Activated T-cell treated with anti-CD3 and anti-CD28 coated beads, Interleukin-2, amount 50 U/mL, for 24 hours (primary cell): Measurements from ENCODE around the gene TEC.

Experiments
- DNase-seq: peaks from one replicate; pipeline ENCODE4 v3.0.0-alpha.2; 2020
- H3K27ac Mint-ChIP-seq: 2 replicates; pipeline ENCODE4 v1.8.0; 2020; ENCODE audit warnings: mild to moderate bottlenecking, mixed read lengths
- H3K27me3 Mint-ChIP-seq: 2 replicates; pipeline ENCODE4 v1.8.0; 2020; ENCODE audit warnings: mixed read lengths
- H3K36me3 Mint-ChIP-seq: 2 replicates; pipeline ENCODE4 v1.8.0; 2020; ENCODE audit warnings: low read depth, mixed read lengths
- H3K4me1 Mint-ChIP-seq: 2 replicates; pipeline ENCODE4 v1.8.0; 2020; ENCODE audit warnings: low read depth, mixed read lengths
- H3K4me3 Mint-ChIP-seq: 2 replicates; pipeline ENCODE4 v1.8.0; 2020; ENCODE audit warnings: mild to moderate bottlenecking, moderate library complexity, mixed read lengths
- H3K9me3 Mint-ChIP-seq: 2 replicates; pipeline ENCODE4 v1.8.0; 2020; ENCODE audit warnings: mixed read lengths

TEC gene

GRCh38 chr4:48157271-48157670 lies 112.4 kb downstream of the TEC start:
- Mint-ChIP-seq H3K36me3 (peaks cover 50% of the 10 kb centered on the region), H3K27me3 (no peaks in the 10 kb centered on the region), H3K9me3 (peaks cover 30% of the 10 kb centered on the region), H3K4me3 (no peak overlapping the region), H3K27ac (no peak overlapping the region), H3K4me1 (peaks cover 13% of the 10 kb centered on the region)
- DNase-seq: no peak

- H3K27ac Mint-ChIP-seq: no peak overlapping the region
Observed at GRCh38 chr4:48156423-48156822, 113.2 kb downstream of the TEC start.

GRCh38 chr4:48153791-48154550 lies 115.7 kb downstream of the TEC start:
- Mint-ChIP-seq H3K36me3 (peaks cover 48% of the 10 kb centered on the region), H3K9me3 (peaks cover 30% of the 10 kb centered on the region), H3K4me1 (peaks cover 2% of the 10 kb centered on the region), H3K27me3 (no peaks in the 10 kb centered on the region), H3K4me3 (no peak overlapping the region), H3K27ac (no peak overlapping the region)
- no peak for DNase-seq

More at GRCh38 chr4:48156423-48156822, 113.2 kb downstream of the TEC start:
- H3K36me3 Mint-ChIP-seq: peaks cover 50% of the 10 kb centered on the region
- H3K4me3 Mint-ChIP-seq: no peak overlapping the region
- no peaks in the 10 kb centered on the region for H3K27me3 Mint-ChIP-seq
- H3K9me3 Mint-ChIP-seq: peaks cover 30% of the 10 kb centered on the region
- H3K4me1 Mint-ChIP-seq: peaks cover 4% of the 10 kb centered on the region
- no peak for DNase-seq

GRCh38 chr4:48152259-48152658 lies 117.4 kb downstream of the TEC start:
- Mint-ChIP-seq H3K27me3 (no peaks in the 10 kb centered on the region), H3K4me1 (peaks cover 2% of the 10 kb centered on the region), H3K4me3 (no peak overlapping the region), H3K36me3 (peaks cover 39% of the 10 kb centered on the region), H3K9me3 (peaks cover 24% of the 10 kb centered on the region), H3K27ac (no peak overlapping the region)
- no peak for DNase-seq

GRCh38 chr4:48149827-48150370 lies 119.7 kb downstream of the TEC start:
- H3K27ac Mint-ChIP-seq: no peak overlapping the region
- no peaks in the 10 kb centered on the region for H3K27me3 Mint-ChIP-seq
- peaks cover 5% of the 10 kb centered on the region for H3K9me3 Mint-ChIP-seq
- no peak for DNase-seq
- H3K4me3 Mint-ChIP-seq: no peak overlapping the region
- H3K36me3 Mint-ChIP-seq: peaks cover 16% of the 10 kb centered on the region
- H3K4me1 Mint-ChIP-seq: peaks cover 6% of the 10 kb centered on the region

- DNase-seq: no peak
- H3K9me3 Mint-ChIP-seq: no peaks in the 10 kb centered on the region
- no peaks in the 10 kb centered on the region for H3K27me3 Mint-ChIP-seq
- no peak overlapping the region for H3K27ac Mint-ChIP-seq
- no peaks in the 10 kb centered on the region for H3K36me3 Mint-ChIP-seq
- no peak overlapping the region for H3K4me3 Mint-ChIP-seq
- peaks cover 6% of the 10 kb centered on the region for H3K4me1 Mint-ChIP-seq
Observed at GRCh38 chr4:48147621-48148020, 122.0 kb downstream of the TEC start.

- no peak overlapping the region for H3K4me3 Mint-ChIP-seq
Observed at GRCh38 chr4:48141048-48141447, 128.6 kb downstream of the TEC start.

GRCh38 chr4:48139691-48140090 lies 129.9 kb downstream of the TEC start:
- H3K4me1 Mint-ChIP-seq: peaks cover 62% of the 10 kb centered on the region
- DNase-seq: no peak
- peak overlapping the region; percentile 93 for H3K27ac Mint-ChIP-seq
- no peaks in the 10 kb centered on the region for H3K9me3 Mint-ChIP-seq
- peaks cover 4% of the 10 kb centered on the region for H3K36me3 Mint-ChIP-seq
- no peak overlapping the region for H3K4me3 Mint-ChIP-seq
- no peaks in the 10 kb centered on the region for H3K27me3 Mint-ChIP-seq

More at GRCh38 chr4:48141048-48141447, 128.6 kb downstream of the TEC start:
- Mint-ChIP-seq H3K4me1 (peaks cover 52% of the 10 kb centered on the region), H3K27ac (no peak overlapping the region), H3K9me3 (no peaks in the 10 kb centered on the region), H3K27me3 (no peaks in the 10 kb centered on the region), H3K36me3 (no peaks in the 10 kb centered on the region)
- no peak for DNase-seq

- peaks cover 69% of the 10 kb centered on the region for H3K4me1 Mint-ChIP-seq
- peaks cover 4% of the 10 kb centered on the region for H3K36me3 Mint-ChIP-seq
- H3K27me3 Mint-ChIP-seq: no peaks in the 10 kb centered on the region
- H3K4me3 Mint-ChIP-seq: peak overlapping the region; percentile 49
- peak overlapping the region; percentile 93 for H3K27ac Mint-ChIP-seq
- H3K9me3 Mint-ChIP-seq: no peaks in the 10 kb centered on the region
- DNase-seq: no peak
Observed at GRCh38 chr4:48138936-48139335, 130.7 kb downstream of the TEC start.

GRCh38 chr4:48138511-48138910 lies 131.1 kb downstream of the TEC start:
- no peaks in the 10 kb centered on the region for H3K27me3 Mint-ChIP-seq
- no peaks in the 10 kb centered on the region for H3K9me3 Mint-ChIP-seq
- H3K36me3 Mint-ChIP-seq: peaks cover 7% of the 10 kb centered on the region
- peaks cover 73% of the 10 kb centered on the region for H3K4me1 Mint-ChIP-seq
- peak overlapping the region; percentile 49 for H3K4me3 Mint-ChIP-seq
- H3K27ac Mint-ChIP-seq: peak overlapping the region; percentile 93
- no peak for DNase-seq

GRCh38 chr4:48137846-48138245 lies 131.8 kb downstream of the TEC start:
- DNase-seq: no peak
- peaks cover 79% of the 10 kb centered on the region for H3K4me1 Mint-ChIP-seq
- H3K4me3 Mint-ChIP-seq: peak overlapping the region; percentile 49
- no peaks in the 10 kb centered on the region for H3K27me3 Mint-ChIP-seq
- H3K36me3 Mint-ChIP-seq: peaks cover 7% of the 10 kb centered on the region
- peak overlapping the region; percentile 93 for H3K27ac Mint-ChIP-seq
- H3K9me3 Mint-ChIP-seq: no peaks in the 10 kb centered on the region

- peaks cover 95% of the 10 kb centered on the region for H3K4me1 Mint-ChIP-seq
- no peaks in the 10 kb centered on the region for H3K9me3 Mint-ChIP-seq
- H3K4me3 Mint-ChIP-seq: peak within 1 kb of the TSS; percentile 77
- no peaks in the 10 kb centered on the region for H3K27me3 Mint-ChIP-seq
- H3K27ac Mint-ChIP-seq: peak within 1 kb of the TSS; percentile 96
- peaks cover 9% of the 10 kb centered on the region for H3K36me3 Mint-ChIP-seq
- no peak for DNase-seq
Observed at GRCh38 chr4:48134081-48134480, 135.6 kb downstream of the TEC start, which contains the start of gene TXK. Gene TXK, minus strand, starts transcription at chr4:48134250. Its CDS starts 80 bp downstream, at chr4:48134170.

- no peak for DNase-seq
- peaks cover 95% of the 10 kb centered on the region for H3K4me1 Mint-ChIP-seq
- H3K9me3 Mint-ChIP-seq: no peaks in the 10 kb centered on the region
- peak overlapping the region; percentile 77 for H3K4me3 Mint-ChIP-seq
- peak overlapping the region; percentile 96 for H3K27ac Mint-ChIP-seq
- peaks cover 9% of the 10 kb centered on the region for H3K36me3 Mint-ChIP-seq
- no peaks in the 10 kb centered on the region for H3K27me3 Mint-ChIP-seq
Observed at GRCh38 chr4:48133669-48134068, 136.0 kb downstream of the TEC start.

GRCh38 chr4:48131736-48132135 lies 137.9 kb downstream of the TEC start:
- Mint-ChIP-seq H3K4me3 (peak overlapping the region; percentile 77), H3K9me3 (no peaks in the 10 kb centered on the region), H3K27ac (peak overlapping the region; percentile 96), H3K27me3 (no peaks in the 10 kb centered on the region), H3K36me3 (peaks cover 9% of the 10 kb centered on the region), H3K4me1 (peaks cover 95% of the 10 kb centered on the region)
- no peak for DNase-seq

GRCh38 chr4:48130100-48130499 lies 139.5 kb downstream of the TEC start:
- no peaks in the 10 kb centered on the region for H3K27me3 Mint-ChIP-seq
- H3K9me3 Mint-ChIP-seq: no peaks in the 10 kb centered on the region
- peak overlapping the region; percentile 96 for H3K27ac Mint-ChIP-seq
- peaks cover 96% of the 10 kb centered on the region for H3K4me1 Mint-ChIP-seq
- H3K36me3 Mint-ChIP-seq: peaks cover 5% of the 10 kb centered on the region
- no peak for DNase-seq
- H3K4me3 Mint-ChIP-seq: peak overlapping the region; percentile 77
